GM12878 (cell line): ENCODE measurements around the gene ZNF496. TPM values are rescaled to one million over a fixed set of nuclear protein-coding genes. Genes with fewer than 3 reads are reported as not detected.

Source experiments
- ATAC-seq: fragments of 200-7000 bp; cut with Tn5 transposase; 3 replicates; pipeline ENCODE4 v1.9.1; 2020; ENCODE audit warnings: mild to moderate bottlenecking, moderate library complexity
- BruUV-seq: library from RNA; stranded (reverse); fragments of 400-500 nt; replicated peaks from 2 replicates; lab custom pipeline; 2021; lab: Mats Ljungman, UMichigan
- CTCF ChIA-PET: fragments of 300-600 bp; sonication (Branson Sonifier 250); formaldehyde crosslinking; extraction: SDS; loops from one replicate; lab custom pipeline; 2021; ENCODE audit warnings: inconsistent platforms; lab: Yijun Ruan, JAX
- POLR2A ChIA-PET: fragments of 350-600 bp; formaldehyde crosslinking; extraction: SDS; loops from one replicate; lab custom pipeline; 2021; ENCODE audit warnings: inconsistent platforms; lab: Charles Lee
- RAD21 ChIA-PET: fragments of 300-600 bp; sonication (Branson Sonifier 250); formaldehyde crosslinking; loops from one replicate; lab custom pipeline; 2023; ENCODE audit warnings: antibody characterized with exemption; ENCODE audit not compliant: unreplicated experiment; lab: Charles Lee
- SMC1A ChIA-PET: fragments of 300-600 bp; sonication (Branson Sonifier 250); formaldehyde crosslinking; loops from one replicate; lab custom pipeline; 2023; ENCODE audit not compliant: unreplicated experiment, uncharacterized antibody; lab: Charles Lee
- DNase-seq: peaks from one replicate; pipeline ENCODE4 v3.0.0-alpha.2; 2011; ENCODE audit warnings: low read depth, low spot score
- FAIRE-seq: peaks from 3 replicates; lab custom pipeline; 2011; peaks lifted over from hg19 to GRCh38; lab: Jason Lieb, UNC
- H2AFZ ChIP-seq: 2 replicates; pipeline ENCODE4 v1.6.0; 2011; ENCODE audit warnings: low read depth, low read length, control low read depth; ENCODE audit not compliant: control insufficient read depth
- H3K27ac ChIP-seq: 2 replicates; pipeline ENCODE4 v1.5.1; 2011; ENCODE audit warnings: control low read depth; ENCODE audit not compliant: control insufficient read depth, insufficient read depth
- H3K27me3 ChIP-seq, 2 experiments: replicated peaks in 1 of 2; 2 replicates each; pipeline versions ENCODE4 v1.6.0 to v1.6.1; 2011; ENCODE audit warnings: low read length in 1 of 2; ENCODE audit not compliant: control insufficient read depth in 2 of 2, insufficient read depth in 2 of 2
- H3K36me3 ChIP-seq, 2 experiments: 2 replicates each; pipeline ENCODE4 v1.5.1; 2011; ENCODE audit warnings: low read length in 1 of 2; ENCODE audit not compliant: control insufficient read depth in 2 of 2, insufficient read depth in 2 of 2
- H3K4me1 ChIP-seq: 2 replicates; pipeline ENCODE4 v1.6.1; 2011; ENCODE audit warnings: mild to moderate bottlenecking, low read length, moderate library complexity, mixed read lengths; ENCODE audit not compliant: control insufficient read depth, insufficient read depth
- H3K4me2 ChIP-seq: 2 replicates; pipeline ENCODE4 v1.6.0; 2011; ENCODE audit warnings: control low read depth; ENCODE audit not compliant: control insufficient read depth, insufficient read depth
- H3K4me3 ChIP-seq: fragments of 200-600 bp; sonication (generic); 2 replicates; pipeline ENCODE4 v1.5.1; 2016
- H3K79me2 ChIP-seq: 2 replicates; pipeline ENCODE4 v1.6.0; 2011; ENCODE audit warnings: low read length; ENCODE audit not compliant: control insufficient read depth, insufficient read depth
- H3K9ac ChIP-seq: 2 replicates; pipeline ENCODE4 v1.8.0; 2011; ENCODE audit warnings: low read length, control low read depth, mixed read lengths; ENCODE audit not compliant: control insufficient read depth, insufficient read depth
- H3K9me3 ChIP-seq: replicated peaks from 3 replicates; pipeline ENCODE4 v1.5.1; 2011; ENCODE audit warnings: mild to moderate bottlenecking, low read length; ENCODE audit not compliant: control insufficient read depth, insufficient read depth
- H4K20me1 ChIP-seq: 2 replicates; pipeline ENCODE4 v1.6.0; 2011; ENCODE audit not compliant: control insufficient read depth, insufficient read depth
- ATF2 ChIP-seq: IDR thresholded peaks from 2 replicates; pipeline ENCODE4 v1.6.1; 2012; ENCODE audit warnings: low read length, inconsistent platforms
- ETV6 ChIP-seq, 2 experiments: fragments of 450-650 bp in 1 of 2; IDR thresholded peaks in 1 of 2; conservative IDR thresholded peaks in 1 of 2; 2 replicates each; pipeline ENCODE4 v1.6.1; 2014; ENCODE audit warnings: antibody characterized with exemption in 1 of 2, borderline replicate concordance in 1 of 2, low read depth in 1 of 2, mild to moderate bottlenecking in 1 of 2, moderate library complexity in 1 of 2
- GATAD2B ChIP-seq: fragments of 450-650 bp; conservative IDR thresholded peaks from 2 replicates; pipeline ENCODE4 v1.6.1; 2017; ENCODE audit warnings: low read depth, mild to moderate bottlenecking, moderate library complexity
- NR2C1 ChIP-seq: fragments of 450-650 bp; IDR thresholded peaks from 2 replicates; pipeline ENCODE4 v1.6.1; 2017; ENCODE audit warnings: antibody characterized with exemption, mild to moderate bottlenecking, moderate library complexity
- PML ChIP-seq: IDR thresholded peaks from 2 replicates; pipeline ENCODE4 v1.6.1; 2012; ENCODE audit warnings: low read length, inconsistent platforms
- RAD51 ChIP-seq: fragments of 450-650 bp; IDR thresholded peaks from 2 replicates; pipeline ENCODE4 v1.6.1; 2016; ENCODE audit warnings: moderate library complexity, mild to moderate bottlenecking, inconsistent platforms
- REST ChIP-seq: IDR thresholded peaks from 2 replicates; pipeline ENCODE4 v1.6.1; 2012; ENCODE audit warnings: mild to moderate bottlenecking, low read depth, low read length
- RFX5 ChIP-seq: IDR thresholded peaks from 2 replicates; pipeline ENCODE4 v1.6.1; 2011; ENCODE audit warnings: low read depth, low read length, improper control_type of control experiment
- SMC3 ChIP-seq: IDR thresholded peaks from 2 replicates; pipeline ENCODE4 v1.6.1; 2011; ENCODE audit warnings: low read length, improper control_type of control experiment, borderline replicate concordance
- SREBF1 ChIP-seq: IDR thresholded peaks from 2 replicates; pipeline ENCODE4 v1.6.1; 2012; ENCODE audit warnings: mild to moderate bottlenecking, low read length
- TARDBP ChIP-seq: IDR thresholded peaks from 2 replicates; pipeline ENCODE4 v1.6.1; 2016; ENCODE audit warnings: borderline replicate concordance
- YBX1 ChIP-seq: fragments of 450-650 bp; IDR thresholded peaks from 2 replicates; pipeline ENCODE4 v1.6.1; 2016; ENCODE audit warnings: antibody characterized with exemption
- ZBTB40 ChIP-seq: fragments of 450-650 bp; IDR thresholded peaks from 2 replicates; pipeline ENCODE4 v1.6.1; 2016; ENCODE audit warnings: mild to moderate bottlenecking, moderate library complexity, borderline replicate concordance
- ZSCAN29 ChIP-seq: fragments of 450-650 bp; IDR thresholded peaks from 2 replicates; pipeline ENCODE4 v1.6.1; 2017; ENCODE audit warnings: mild to moderate bottlenecking, moderate library complexity
- WGBS: methylation state at CpG from one replicate; pipeline ENCODE4 v1.1.6; 2016; ENCODE audit warnings: low lambda C conversion rate; ENCODE audit not compliant: insufficient replicate concordance, insufficient coverage; ENCODE audit errors: missing lambda C conversion rate; 5-methylcytosine and 5-hydroxymethylcytosine counted together
- in situ Hi-C: fragments of 300-500 bp; cut with MboI; formaldehyde crosslinking; loops from 9 replicates; pipeline ENCODE4 v1.14.3; 2018; ENCODE audit warnings: mixed read lengths
- intact Hi-C: fragments of 100-400 bp; cut with micrococcal nuclease; formaldehyde crosslinking; loops from one replicate; pipeline ENCODE4 v1.14.2; 2022; ENCODE audit not compliant: unreplicated experiment
- polyA plus RNA-seq, 11 experiments: library from polyadenylated mRNA; depleted of rRNA in 4 of 11; unstranded in 6 of 11; stranded (reverse) in 5 of 11; fragments of >200 nt; fragmentation: Nextera tagmentation in 4 of 11; fragmentation: Illumina TruSeq in 1 of 11; extraction: Ambion mirVana in 4 of 11; extraction: Trizol in 1 of 11; gene quantifications; 1 replicate in 1 of 11; 2 replicates in 10 of 11; pipeline versions ENCODE4 v1.2.1 to v1.2.3, GENCODE V29; 2011 to 2016; ENCODE audit warnings: inconsistent platforms in 2 of 11, missing spikeins in 2 of 11, low read depth in 1 of 11
- total RNA-seq, 4 experiments: library from RNA; depleted of rRNA in 3 of 4; stranded (reverse); fragments of >200 nt in 3 of 4; fragmentation: Illumina TruSeq in 1 of 4; extraction: Trizol in 1 of 4; gene quantifications; 2 replicates each; pipeline versions ENCODE4 v1.2.1 to v1.2.3, GENCODE V29; 2013 to 2021
- TF ChIP-seq, protein P1 (sequence below): fragments of 450-650 bp; IDR thresholded peaks from 2 replicates; pipeline ENCODE4 v1.6.1; 2017; ENCODE audit warnings: borderline replicate concordance

ZNF496 gene
- total and polyA plus RNA-seq, 10 of the 15 experiments (the other 5 are each of a cell fraction or from before 2014, with no cell fraction given): 1.6 to 26.4 (median 12.5) TPM

DNA sequence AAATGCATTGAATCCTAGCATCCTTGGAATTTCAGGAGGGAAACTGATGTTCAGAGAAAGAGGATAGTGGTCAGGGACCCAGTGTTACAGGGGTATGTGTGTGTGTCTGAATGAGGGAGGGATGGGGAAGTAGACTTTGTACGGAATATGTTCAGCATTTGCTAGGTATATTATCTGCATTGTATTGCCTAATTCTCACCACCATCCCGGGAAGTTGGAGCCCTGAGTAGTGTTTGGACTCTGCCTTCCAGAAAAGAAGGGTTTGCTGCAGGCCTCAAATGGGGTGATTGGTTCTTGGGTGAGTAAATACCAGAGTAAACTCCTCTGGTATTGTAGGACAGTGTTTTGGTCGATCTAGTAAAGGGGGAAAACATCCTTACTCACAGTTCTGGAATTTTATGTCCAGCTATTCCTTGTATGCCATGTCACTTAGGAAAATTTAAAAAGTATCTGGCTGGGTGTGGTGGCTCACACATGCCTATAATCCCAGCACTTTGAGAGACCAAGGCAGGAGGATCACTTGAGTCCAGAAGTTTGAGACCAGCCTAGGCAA lies 7.1 kb upstream of the ZNF496 start:
- DNase-seq (no peak), ATAC-seq (no peak), FAIRE-seq (no peak)
- no peak overlapping the region for H3K4me3 ChIP-seq
- ChIA-PET CTCF (no interaction called here), SMC1A (interaction anchor here (0.6 to 1.2 kb wide), 3 partner anchors 15 to 177 kb away, joined by 3 read pairs; no protein-coding TSS in a partner anchor), RAD21 (no interaction called here), POLR2A (no interaction called here)
- no TSS peak for BruUV-seq
- H3K9ac ChIP-seq: no peak overlapping the region
- intact Hi-C loops: no loop called here
- no peaks in the 10 kb centered on the region for H3K79me2 ChIP-seq
- H3K4me2 ChIP-seq: no peak overlapping the region
- in situ Hi-C loops: no loop called here
- peaks cover 0 to 6% of the 10 kb centered on the region in 2 experiments; a peak in 1 of 4 replicates for H3K36me3 ChIP-seq
- H2AFZ ChIP-seq: no peak overlapping the region
- H3K27me3 ChIP-seq: no peaks in the 10 kb centered on the region
- no peak overlapping the region for H3K27ac ChIP-seq
- H3K9me3 ChIP-seq: no peaks in the 10 kb centered on the region
- WGBS: 54% methylated on average over 3 of the region's 3 CpGs
- no peaks in the 10 kb centered on the region for H4K20me1 ChIP-seq
- no peaks in the 10 kb centered on the region for H3K4me1 ChIP-seq
- TF ChIP-seq REST (no peak), SREBF1 (no peak), SMC3 (no peak), ZBTB40 (no peak), ATF2 (no peak), ZSCAN29 (no peak), ETV6 (conservative IDR thresholded peaks at IDR 0.05 in 1 of 2, IDR thresholded peaks at IDR 0.05 in 1 of 2; ENCODE audit: borderline replicate concordance in 1 of 2, low read depth in 1 of 2) (no peak), PML (no peak), RAD51 (no peak), NR2C1 (no peak), GATAD2B (no peak), YBX1 (no peak), RFX5 (no peak), TARDBP (no peak)
- TF ChIP-seq, protein P1, sequence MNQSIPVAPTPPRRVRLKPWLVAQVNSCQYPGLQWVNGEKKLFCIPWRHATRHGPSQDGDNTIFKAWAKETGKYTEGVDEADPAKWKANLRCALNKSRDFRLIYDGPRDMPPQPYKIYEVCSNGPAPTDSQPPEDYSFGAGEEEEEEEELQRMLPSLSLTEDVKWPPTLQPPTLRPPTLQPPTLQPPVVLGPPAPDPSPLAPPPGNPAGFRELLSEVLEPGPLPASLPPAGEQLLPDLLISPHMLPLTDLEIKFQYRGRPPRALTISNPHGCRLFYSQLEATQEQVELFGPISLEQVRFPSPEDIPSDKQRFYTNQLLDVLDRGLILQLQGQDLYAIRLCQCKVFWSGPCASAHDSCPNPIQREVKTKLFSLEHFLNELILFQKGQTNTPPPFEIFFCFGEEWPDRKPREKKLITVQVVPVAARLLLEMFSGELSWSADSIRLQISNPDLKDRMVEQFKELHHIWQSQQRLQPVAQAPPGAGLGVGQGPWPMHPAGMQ: no peak
